H1 (cell line): ENCODE results near the gene RPS6KA5. TPM values are rescaled to one million over a fixed set of nuclear protein-coding genes. Genes with fewer than 3 reads are reported as not detected.

Experiments used
- CTCF ChIA-PET: fragments of 300-600 bp; sonication (Branson Sonifier 250); formaldehyde crosslinking; loops from one replicate; lab custom pipeline; 2021; ENCODE audit not compliant: partially characterized antibody; lab: Charles Lee
- POLR2A ChIA-PET: fragments of 300-600 bp; sonication (Branson Sonifier 250); formaldehyde crosslinking; loops from one replicate; lab custom pipeline; 2021; ENCODE audit warnings: inconsistent platforms; ENCODE audit not compliant: partially characterized antibody; lab: Charles Lee
- DNase-seq, 2 experiments: peaks; one replicate each; pipeline versions ENCODE4 v3.0.0 to v3.0.0-alpha.2; 2010 to 2022; ENCODE audit warnings: low spot score in 2 of 2, low read depth in 1 of 2, mixed read lengths in 1 of 2
- FAIRE-seq: peaks from 2 replicates; lab custom pipeline; 2011; peaks lifted over from hg19 to GRCh38; lab: Jason Lieb, UNC
- H2AFZ ChIP-seq: 2 replicates; pipeline ENCODE4 v1.8.1; 2012; ENCODE audit warnings: low read length, inconsistent platforms
- H2AK5ac ChIP-seq: 2 replicates; pipeline ENCODE4 v1.6.1; 2013; ENCODE audit warnings: low read depth, low read length
- H2BK120ac ChIP-seq: replicated peaks from 2 replicates; pipeline ENCODE3; 2013; ENCODE audit warnings: low read depth, low read length, inconsistent platforms
- H2BK12ac ChIP-seq: 2 replicates; pipeline ENCODE4 v1.6.1; 2013; ENCODE audit warnings: low read depth, low read length
- H2BK15ac ChIP-seq: 2 replicates; pipeline ENCODE4 v1.6.1; 2013; ENCODE audit warnings: low read length
- H2BK20ac ChIP-seq: 2 replicates; pipeline ENCODE4 v1.6.1; 2013; ENCODE audit warnings: low read length
- H2BK5ac ChIP-seq: 2 replicates; pipeline ENCODE4 v1.6.1; 2013; ENCODE audit warnings: low read depth, low read length
- H3K14ac ChIP-seq: 2 replicates; pipeline ENCODE4 v1.6.1; 2013; ENCODE audit warnings: inconsistent platforms; ENCODE audit not compliant: insufficient read length
- H3K18ac ChIP-seq: 2 replicates; pipeline ENCODE4 v1.6.1; 2013; ENCODE audit warnings: low read length; ENCODE audit errors: extremely low read depth
- H3K23ac ChIP-seq: 2 replicates; pipeline ENCODE4 v1.6.1; 2013; ENCODE audit warnings: inconsistent platforms; ENCODE audit not compliant: insufficient read length
- H3K23me2 ChIP-seq: 2 replicates; pipeline ENCODE4 v1.6.1; 2013; ENCODE audit warnings: low read depth, low read length
- H3K27ac ChIP-seq: 2 replicates; pipeline ENCODE4 v1.6.1; 2011; ENCODE audit warnings: low read depth, low read length, inconsistent platforms
- H3K27me3 ChIP-seq, 4 experiments: replicated peaks in 1 of 4; 1 replicate in 1 of 4; 2 replicates in 3 of 4; pipeline versions ENCODE4 v1.6.1 to v1.8.1; 2011 to 2013; ENCODE audit warnings: low read length in 3 of 4, mild to moderate bottlenecking in 3 of 4, inconsistent platforms in 2 of 4, mixed read lengths in 2 of 4, moderate library complexity in 1 of 4; ENCODE audit not compliant: control insufficient read depth in 3 of 4, insufficient read depth in 3 of 4; ENCODE audit errors: extremely low read depth in 1 of 4
- H3K36me3 ChIP-seq, 4 experiments: 2 replicates each; pipeline versions ENCODE4 v1.6.1 to v1.8.1; 2011 to 2013; ENCODE audit warnings: mild to moderate bottlenecking in 4 of 4, low read length in 3 of 4, moderate library complexity in 2 of 4, control low read depth in 1 of 4, inconsistent platforms in 1 of 4; ENCODE audit not compliant: insufficient read depth in 4 of 4, control insufficient read depth in 2 of 4
- H3K4ac ChIP-seq: replicated peaks from 2 replicates; pipeline ENCODE3; 2013; ENCODE audit warnings: low read length, low read depth, mixed read lengths, inconsistent platforms; ENCODE audit not compliant: insufficient read length
- H3K4me1 ChIP-seq, 4 experiments: replicated peaks in 1 of 4; 1 replicate in 1 of 4; 2 replicates in 3 of 4; pipeline versions ENCODE4 v1.6.1 to v1.8.1; 2011 to 2013; ENCODE audit warnings: low read length in 3 of 4, inconsistent platforms in 2 of 4, mixed read lengths in 1 of 4; ENCODE audit not compliant: insufficient read depth in 4 of 4, control insufficient read depth in 3 of 4
- H3K4me2 ChIP-seq, 2 experiments: 2 replicates each; pipeline versions ENCODE4 v1.6.1 to v1.8.1; 2011 to 2013; ENCODE audit warnings: low read depth in 2 of 2, low read length in 2 of 2, control low read depth in 1 of 2, inconsistent platforms in 1 of 2, mild to moderate bottlenecking in 1 of 2; ENCODE audit not compliant: insufficient read depth in 1 of 2
- H3K4me3 ChIP-seq, 4 experiments: fragments of 200-600, 300-600 bp in 1 of 4; sonication (generic), shearing (Covaris generic), sonication (Bioruptor Twin) in 1 of 4; 2 replicates each; pipeline versions ENCODE4 v1.5.1 to v1.8.1; 2011 to 2016; ENCODE audit warnings: low read length in 4 of 4, low read depth in 3 of 4, control low read depth in 2 of 4, inconsistent platforms in 2 of 4, mild to moderate bottlenecking in 2 of 4, mixed read lengths in 1 of 4, moderate library complexity in 1 of 4; ENCODE audit not compliant: insufficient read depth in 2 of 4; ENCODE audit errors: extremely low read depth in 1 of 4
- H3K56ac ChIP-seq: replicated peaks from 2 replicates; pipeline ENCODE3; 2013; ENCODE audit warnings: low read depth, mild to moderate bottlenecking, mixed read lengths, low read length, inconsistent platforms; ENCODE audit not compliant: insufficient read length
- H3K79me1 ChIP-seq: 2 replicates; pipeline ENCODE4 v1.6.1; 2013; ENCODE audit warnings: low read depth, low read length, control low read depth
- H3K79me2 ChIP-seq, 2 experiments: 2 replicates each; pipeline versions ENCODE4 v1.6.1 to v1.8.1; 2012 to 2013; ENCODE audit warnings: low read length in 2 of 2, mild to moderate bottlenecking in 2 of 2, inconsistent platforms in 1 of 2; ENCODE audit not compliant: insufficient read depth in 2 of 2, control insufficient read depth in 1 of 2
- H3K9ac ChIP-seq, 4 experiments: replicated peaks in 1 of 4; 1 replicate in 1 of 4; 2 replicates in 3 of 4; pipeline versions ENCODE4 v1.6.1 to v1.8.1; 2011 to 2013; ENCODE audit warnings: low read depth in 3 of 4, low read length in 3 of 4, control low read depth in 2 of 4, mild to moderate bottlenecking in 2 of 4, moderate library complexity in 2 of 4, inconsistent platforms in 1 of 4; ENCODE audit errors: extremely low read depth in 1 of 4
- H3K9me3 ChIP-seq, 2 experiments: 2 replicates each; pipeline versions ENCODE4 v1.6.1 to v1.8.1; 2012 to 2013; ENCODE audit warnings: mild to moderate bottlenecking in 2 of 2, moderate library complexity in 2 of 2, control low read depth in 1 of 2, inconsistent platforms in 1 of 2, low read depth in 1 of 2, low read length in 1 of 2, mixed read lengths in 1 of 2; ENCODE audit not compliant: insufficient read depth in 2 of 2
- H4K20me1 ChIP-seq, 2 experiments: replicated peaks in 1 of 2; 2 replicates each; pipeline versions ENCODE3 to v1.8.1; 2011 to 2013; ENCODE audit warnings: inconsistent platforms in 2 of 2, low read length in 2 of 2, mild to moderate bottlenecking in 1 of 2; ENCODE audit not compliant: insufficient read depth in 2 of 2, control insufficient read depth in 1 of 2
- H4K5ac ChIP-seq: 2 replicates; pipeline ENCODE4 v1.6.1; 2013; ENCODE audit warnings: low read length, low read depth, mixed read lengths, inconsistent platforms; ENCODE audit not compliant: insufficient read length
- H4K8ac ChIP-seq: 2 replicates; pipeline ENCODE4 v1.8.0; 2013; ENCODE audit warnings: mild to moderate bottlenecking, moderate library complexity, low read length, inconsistent platforms; ENCODE audit not compliant: insufficient read depth; ENCODE audit errors: extremely low read depth
- H4K91ac ChIP-seq: replicated peaks from 2 replicates; pipeline ENCODE3; 2013; ENCODE audit warnings: low read length, mixed read lengths, inconsistent platforms; ENCODE audit not compliant: insufficient read length
- ASH2L ChIP-seq: fragments of 200-600, 300-600 bp; sonication (generic); IDR thresholded peaks from one replicate; pipeline ENCODE4 v1.7.1; 2017; ENCODE audit warnings: low read length
- ATF2 ChIP-seq: IDR thresholded peaks from 2 replicates; pipeline ENCODE4 v1.6.1; 2012; ENCODE audit warnings: low read length, inconsistent platforms
- BRCA1 ChIP-seq: IDR thresholded peaks from 2 replicates; pipeline ENCODE4 v1.6.1; 2012; ENCODE audit warnings: low read depth, low read length, improper control_type of control experiment
- CBX8 ChIP-seq: fragments of 300-800, 300-1000 bp; sonication (generic); IDR thresholded peaks from 2 replicates; pipeline ENCODE4 v1.7.1; 2016; ENCODE audit warnings: low read depth, low read length, borderline replicate concordance
- JUN ChIP-seq: IDR thresholded peaks from 2 replicates; pipeline ENCODE4 v1.6.1; 2011; ENCODE audit warnings: low read depth, mild to moderate bottlenecking, improper control_type of control experiment, low read length
- SP4 ChIP-seq: IDR thresholded peaks from 2 replicates; pipeline ENCODE4 v1.6.1; 2012; ENCODE audit warnings: low read length, inconsistent platforms
- YY1 ChIP-seq: IDR thresholded peaks from 2 replicates; pipeline ENCODE4 v1.6.1; 2011; ENCODE audit warnings: low read depth, mild to moderate bottlenecking, low read length
- WGBS, 2 experiments: shearing (Covaris generic) in 1 of 2; methylation state at CpG; one replicate each; pipeline versions ENCODE4 v1.1.6 to v1.1.7; 2013 to 2015; ENCODE audit warnings: low lambda C conversion rate in 2 of 2, mixed read lengths in 2 of 2, inconsistent platforms in 1 of 2, low coverage in 1 of 2, missing lambda C conversion rate in 1 of 2; ENCODE audit not compliant: insufficient replicate concordance in 2 of 2, insufficient coverage in 1 of 2, insufficient read length in 1 of 2; ENCODE audit errors: extremely low coverage in 1 of 2, missing lambda C conversion rate in 1 of 2; 5-methylcytosine and 5-hydroxymethylcytosine counted together
- polyA plus RNA-seq, 7 experiments: library from polyadenylated mRNA; depleted of rRNA in 3 of 7; stranded (reverse) in 5 of 7; unstranded in 2 of 7; fragments of >200 nt in 5 of 7; fragments of 200-250 nt in 2 of 7; gene quantifications; 1 replicate in 5 of 7; 2 replicates in 1 of 7; 4 replicates in 1 of 7; pipeline versions ENCODE4 v1.2.1 to v1.2.3, GENCODE V29; 2011 to 2013; ENCODE audit warnings: missing spikeins in 2 of 7, mixed read lengths in 2 of 7
- total RNA-seq: library from RNA; stranded (reverse); fragmentation: NEBNext Ultra II Directional; extraction: Animal tissue kit (Norgen Biotek cat#: 25700); gene quantifications from 2 replicates; pipeline ENCODE4 v1.2.1, GENCODE V29; 2021

The RPS6KA5 gene
- total and polyA plus RNA-seq, 2 of the 8 experiments (the other 6 are each of a cell fraction or from before 2014, with no cell fraction given) = 0.85 to 3.1 TPM

GRCh38 chr14:91046488-91047072 lies 13.9 kb downstream of the RPS6KA5 start:
- H3K4me2 ChIP-seq = no peak overlapping the region
- H3K14ac ChIP-seq = no peak overlapping the region
- no peak overlapping the region for H2BK15ac ChIP-seq
- H3K56ac ChIP-seq = no peak overlapping the region
- no peak overlapping the region for H3K9ac ChIP-seq
- no peak overlapping the region for H2BK20ac ChIP-seq
- no peak overlapping the region for H2BK5ac ChIP-seq
- H4K91ac ChIP-seq = no peak overlapping the region
- no peak overlapping the region for H2AK5ac ChIP-seq
- H3K4me3 ChIP-seq = no peak overlapping the region
- no peak for DNase-seq
- no peaks in the 10 kb centered on the region for H3K36me3 ChIP-seq
- H3K79me1 ChIP-seq = no peaks in the 10 kb centered on the region
- H2BK12ac ChIP-seq = no peak overlapping the region
- H3K4ac ChIP-seq = no peak overlapping the region
- no peak overlapping the region for H3K18ac ChIP-seq
- no peak overlapping the region for H2AFZ ChIP-seq
- TF ChIP-seq BRCA1 = no peak
- no peak for TF ChIP-seq ASH2L
- no peak for TF ChIP-seq SP4
- TF ChIP-seq CBX8 = no peak
- TF ChIP-seq JUN = no peak
- TF ChIP-seq YY1 = no peak
- TF ChIP-seq ATF2 = no peak
- no peak overlapping the region for H3K23ac ChIP-seq
- 79% methylated on average over 7 of the region's 7 CpGs; no CpG with 5 or more reads in 1 of the 2 experiments for WGBS, 2 experiments
- no peak overlapping the region for H4K8ac ChIP-seq
- no peaks in the 10 kb centered on the region; a peak in 1 of 4 replicates for H3K79me2 ChIP-seq
- no peak overlapping the region for H2BK120ac ChIP-seq
- H3K4me1 ChIP-seq = no peaks in the 10 kb centered on the region
- no peak overlapping the region for H4K5ac ChIP-seq
- H3K9me3 ChIP-seq = no peaks in the 10 kb centered on the region
- no peak for FAIRE-seq
- ChIA-PET POLR2A (no interaction called here), CTCF (interaction anchor here (1.6 kb wide), 1 partner anchor 8 kb away, joined by 3 read pairs; no protein-coding TSS in a partner anchor)
- no peaks in the 10 kb centered on the region for H4K20me1 ChIP-seq
- no peaks in the 10 kb centered on the region for H3K27me3 ChIP-seq
- H3K23me2 ChIP-seq = no peaks in the 10 kb centered on the region; the same call in 1 of the 2 replicates
- H3K27ac ChIP-seq = no peak overlapping the region
